ENCODE results near the gene ARL6IP4.
"Not testable (repeated sequence)": the region's sequence is repeated elsewhere in the genome, so short reads cannot be mapped to it uniquely, and the experiment has no call there.

The ARL6IP4 gene

GRCh38 chr12:122980183-122981035 lies at the start of gene ARL6IP4:
Gene ARL6IP4 (plus strand): TSS chr12:122980681. CDS start chr12:122981140, 459 bp downstream.
- H3K4me1 Mint-ChIP-seq = peaks cover 64% of the 10 kb centered on the region
- H3K9me3 Mint-ChIP-seq = no peaks in the 10 kb centered on the region
- peaks cover 3% of the 10 kb centered on the region for H3K36me3 Mint-ChIP-seq
- no peaks in the 10 kb centered on the region for H3K27me3 Mint-ChIP-seq
- H3K27ac Mint-ChIP-seq = peak within 1 kb of the TSS; percentile 86
- peak within 1 kb of the TSS; percentile 92 for H3K4me3 Mint-ChIP-seq

GRCh38 chr12:122932207-122932606 lies 48.3 kb upstream of the ARL6IP4 start:
- Mint-ChIP-seq H3K4me3 (no peak overlapping the region), H3K27ac (no peak overlapping the region), H3K36me3 (peaks cover 1% of the 10 kb centered on the region), H3K4me1 (no peaks in the 10 kb centered on the region), H3K27me3 (no peaks in the 10 kb centered on the region), H3K9me3 (no peaks in the 10 kb centered on the region)

- no peak overlapping the region for H3K27ac Mint-ChIP-seq
Measured at GRCh38 chr12:122934722-122935121, 45.8 kb upstream of the ARL6IP4 start.

GRCh38 chr12:122935318-122935717 lies 45.2 kb upstream of the ARL6IP4 start:
- no peaks in the 10 kb centered on the region for H3K9me3 Mint-ChIP-seq
- H3K36me3 Mint-ChIP-seq = peaks cover 3% of the 10 kb centered on the region
- no peak overlapping the region for H3K27ac Mint-ChIP-seq
- H3K27me3 Mint-ChIP-seq = no peaks in the 10 kb centered on the region
- no peak overlapping the region for H3K4me3 Mint-ChIP-seq
- no peaks in the 10 kb centered on the region for H3K4me1 Mint-ChIP-seq

More at GRCh38 chr12:122934722-122935121, 45.8 kb upstream of the ARL6IP4 start:
- Mint-ChIP-seq H3K36me3 (peaks cover 3% of the 10 kb centered on the region), H3K9me3 (no peaks in the 10 kb centered on the region), H3K4me1 (no peaks in the 10 kb centered on the region), H3K4me3 (no peak overlapping the region), H3K27me3 (no peaks in the 10 kb centered on the region)

GRCh38 chr12:122937622-122938091 lies 42.8 kb upstream of the ARL6IP4 start:
- Mint-ChIP-seq H3K27me3 (no peaks in the 10 kb centered on the region), H3K9me3 (no peaks in the 10 kb centered on the region), H3K4me1 (no peaks in the 10 kb centered on the region), H3K27ac (no peak overlapping the region), H3K36me3 (peaks cover 3% of the 10 kb centered on the region), H3K4me3 (no peak overlapping the region)

GRCh38 chr12:122939125-122939524 lies 41.4 kb upstream of the ARL6IP4 start:
- no peaks in the 10 kb centered on the region for H3K27me3 Mint-ChIP-seq
- H3K4me3 Mint-ChIP-seq = no peak overlapping the region
- no peak overlapping the region for H3K27ac Mint-ChIP-seq
- H3K36me3 Mint-ChIP-seq = peaks cover 4% of the 10 kb centered on the region
- no peaks in the 10 kb centered on the region for H3K4me1 Mint-ChIP-seq
- no peaks in the 10 kb centered on the region for H3K9me3 Mint-ChIP-seq

- not testable (repeated sequence) for H3K9me3 Mint-ChIP-seq, H3K36me3 Mint-ChIP-seq, H3K4me1 Mint-ChIP-seq, H3K27ac Mint-ChIP-seq, H3K4me3 Mint-ChIP-seq, H3K27me3 Mint-ChIP-seq
Measured at GRCh38 chr12:122941351-122941750, 39.1 kb upstream of the ARL6IP4 start.

- Mint-ChIP-seq H3K27me3 (no peaks in the 10 kb centered on the region), H3K4me3 (no peak overlapping the region), H3K4me1 (peaks cover 14% of the 10 kb centered on the region), H3K36me3 (peaks cover 6% of the 10 kb centered on the region), H3K9me3 (no peaks in the 10 kb centered on the region), H3K27ac (no peak overlapping the region)
Measured at GRCh38 chr12:122942637-122943036, 37.8 kb upstream of the ARL6IP4 start.

- Mint-ChIP-seq H3K9me3 (no peaks in the 10 kb centered on the region), H3K27ac (no peak overlapping the region), H3K27me3 (no peaks in the 10 kb centered on the region), H3K4me3 (peak overlapping the region; percentile 41), H3K36me3 (peaks cover 6% of the 10 kb centered on the region), H3K4me1 (peaks cover 14% of the 10 kb centered on the region)
Measured at GRCh38 chr12:122943196-122943595, 37.3 kb upstream of the ARL6IP4 start.

GRCh38 chr12:122944605-122945592 lies 35.6 kb upstream of the ARL6IP4 start:
- H3K9me3 Mint-ChIP-seq = no peaks in the 10 kb centered on the region
- H3K4me3 Mint-ChIP-seq = no peak overlapping the region
- H3K27ac Mint-ChIP-seq = peak overlapping the region; percentile 43
- H3K4me1 Mint-ChIP-seq = peaks cover 14% of the 10 kb centered on the region
- H3K36me3 Mint-ChIP-seq = peaks cover 3% of the 10 kb centered on the region
- no peaks in the 10 kb centered on the region for H3K27me3 Mint-ChIP-seq

GRCh38 chr12:122946690-122947341 lies 33.7 kb upstream of the ARL6IP4 start:
- Mint-ChIP-seq H3K36me3 (peaks cover 3% of the 10 kb centered on the region), H3K27ac (peak overlapping the region; percentile 55), H3K4me3 (peak overlapping the region; percentile 36), H3K4me1 (peaks cover 14% of the 10 kb centered on the region), H3K9me3 (no peaks in the 10 kb centered on the region), H3K27me3 (no peaks in the 10 kb centered on the region)

- Mint-ChIP-seq H3K27me3 (no peaks in the 10 kb centered on the region), H3K4me3 (peak overlapping the region; percentile 36), H3K27ac (peak overlapping the region; percentile 55)
Measured at GRCh38 chr12:122947352-122947792, 33.1 kb upstream of the ARL6IP4 start.

GRCh38 chr12:122948605-122949004 lies 31.9 kb upstream of the ARL6IP4 start:
- Mint-ChIP-seq H3K27ac (no peak overlapping the region), H3K27me3 (no peaks in the 10 kb centered on the region)

More at GRCh38 chr12:122947352-122947792, 33.1 kb upstream of the ARL6IP4 start:
- H3K4me1 Mint-ChIP-seq = peaks cover 17% of the 10 kb centered on the region
- H3K9me3 Mint-ChIP-seq = no peaks in the 10 kb centered on the region
- peaks cover 3% of the 10 kb centered on the region for H3K36me3 Mint-ChIP-seq

GRCh38 chr12:122949405-122949804 lies 31.1 kb upstream of the ARL6IP4 start:
- no peaks in the 10 kb centered on the region for H3K9me3 Mint-ChIP-seq
- H3K36me3 Mint-ChIP-seq = peaks cover 2% of the 10 kb centered on the region
- no peaks in the 10 kb centered on the region for H3K27me3 Mint-ChIP-seq
- peaks cover 19% of the 10 kb centered on the region for H3K4me1 Mint-ChIP-seq
- no peak overlapping the region for H3K4me3 Mint-ChIP-seq
- H3K27ac Mint-ChIP-seq = no peak overlapping the region

More at GRCh38 chr12:122948605-122949004, 31.9 kb upstream of the ARL6IP4 start:
- no peak overlapping the region for H3K4me3 Mint-ChIP-seq
- peaks cover 2% of the 10 kb centered on the region for H3K36me3 Mint-ChIP-seq
- peaks cover 19% of the 10 kb centered on the region for H3K4me1 Mint-ChIP-seq
- no peaks in the 10 kb centered on the region for H3K9me3 Mint-ChIP-seq
